GM12873 (cell line): ENCODE data around the gene KLF8.

Experiments used
- TF ChIP-seq, protein P1 (sequence below): IDR thresholded peaks from 2 replicates; pipeline ENCODE4 v1.5.1; 2012; ENCODE audit warnings: low read depth, mild to moderate bottlenecking, moderate library complexity, low read length, control low read depth; ENCODE audit not compliant: insufficient read depth; ENCODE audit errors: missing control alignments

The KLF8 gene

DNA sequence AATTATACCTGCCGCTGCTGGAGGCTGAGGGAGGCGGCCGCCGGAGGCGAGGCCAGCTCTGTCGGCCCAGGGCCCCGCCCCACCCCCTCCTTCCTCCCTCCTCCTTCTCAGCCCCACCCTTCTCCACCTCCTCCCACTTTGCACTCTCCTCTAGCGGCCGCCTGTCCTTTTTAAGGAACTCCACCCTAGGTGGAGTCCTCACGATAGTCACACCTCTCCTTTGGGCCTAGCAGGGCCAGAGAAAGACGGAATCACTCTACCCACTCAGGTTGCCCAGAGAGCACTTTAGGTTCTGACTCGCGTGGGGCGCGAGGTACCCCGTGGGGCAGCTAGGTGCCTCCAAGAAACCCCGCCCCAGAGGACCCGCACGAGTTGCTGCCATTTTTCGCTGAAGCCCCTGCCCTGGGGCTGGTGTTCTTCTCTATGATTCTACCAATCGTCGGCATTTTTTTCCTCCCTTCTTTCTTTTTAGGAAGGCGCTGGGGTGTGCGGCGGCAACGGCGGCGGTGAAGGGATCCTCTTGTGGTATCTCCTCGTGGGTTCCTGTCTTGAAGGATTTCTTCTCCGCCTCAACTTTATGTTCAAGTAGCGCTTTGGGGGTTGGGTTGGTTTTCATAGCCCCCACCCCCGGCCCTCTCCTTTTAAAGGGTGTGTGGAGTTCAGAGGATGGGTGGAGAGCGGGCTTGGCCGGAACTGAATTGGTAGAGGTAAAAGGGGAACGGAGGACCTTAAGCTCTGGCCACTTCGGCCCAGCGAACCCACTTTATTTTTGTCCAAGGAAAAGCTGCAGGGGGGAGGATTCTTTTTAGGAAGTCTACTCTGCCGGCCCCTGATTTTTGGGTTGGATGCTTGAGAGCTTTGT lies at the start of gene KLF8:
KLF8 (plus strand) TSS at position 136 of the 862 bp plus-strand sequence. CDS start 979 bp downstream, outside the sequence.
- TF ChIP-seq, protein P1, sequence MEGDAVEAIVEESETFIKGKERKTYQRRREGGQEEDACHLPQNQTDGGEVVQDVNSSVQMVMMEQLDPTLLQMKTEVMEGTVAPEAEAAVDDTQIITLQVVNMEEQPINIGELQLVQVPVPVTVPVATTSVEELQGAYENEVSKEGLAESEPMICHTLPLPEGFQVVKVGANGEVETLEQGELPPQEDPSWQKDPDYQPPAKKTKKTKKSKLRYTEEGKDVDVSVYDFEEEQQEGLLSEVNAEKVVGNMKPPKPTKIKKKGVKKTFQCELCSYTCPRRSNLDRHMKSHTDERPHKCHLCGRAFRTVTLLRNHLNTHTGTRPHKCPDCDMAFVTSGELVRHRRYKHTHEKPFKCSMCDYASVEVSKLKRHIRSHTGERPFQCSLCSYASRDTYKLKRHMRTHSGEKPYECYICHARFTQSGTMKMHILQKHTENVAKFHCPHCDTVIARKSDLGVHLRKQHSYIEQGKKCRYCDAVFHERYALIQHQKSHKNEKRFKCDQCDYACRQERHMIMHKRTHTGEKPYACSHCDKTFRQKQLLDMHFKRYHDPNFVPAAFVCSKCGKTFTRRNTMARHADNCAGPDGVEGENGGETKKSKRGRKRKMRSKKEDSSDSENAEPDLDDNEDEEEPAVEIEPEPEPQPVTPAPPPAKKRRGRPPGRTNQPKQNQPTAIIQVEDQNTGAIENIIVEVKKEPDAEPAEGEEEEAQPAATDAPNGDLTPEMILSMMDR: no peak

DNA sequence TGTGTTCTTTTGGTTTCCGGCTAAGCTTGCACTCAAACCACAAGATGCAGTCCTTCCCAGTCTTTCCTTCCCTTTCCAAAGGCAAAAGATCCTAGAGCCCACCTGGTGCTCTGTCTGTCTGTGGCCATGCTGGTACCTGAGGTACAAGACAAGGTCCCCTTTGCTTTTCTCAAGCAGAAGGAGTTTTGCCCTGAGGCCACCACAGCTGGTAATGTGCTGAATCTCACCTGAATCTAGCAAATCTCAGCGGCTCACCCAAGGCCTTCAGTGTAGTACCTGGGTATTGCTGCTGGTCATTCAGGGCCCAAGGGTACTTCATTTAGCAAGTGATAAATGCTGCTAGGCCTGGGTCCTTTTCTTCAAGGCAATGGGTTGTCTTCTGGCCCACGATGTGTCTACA lies 20.5 kb upstream of the KLF8 start:
- TF ChIP-seq, protein P1: no peak

DNA sequence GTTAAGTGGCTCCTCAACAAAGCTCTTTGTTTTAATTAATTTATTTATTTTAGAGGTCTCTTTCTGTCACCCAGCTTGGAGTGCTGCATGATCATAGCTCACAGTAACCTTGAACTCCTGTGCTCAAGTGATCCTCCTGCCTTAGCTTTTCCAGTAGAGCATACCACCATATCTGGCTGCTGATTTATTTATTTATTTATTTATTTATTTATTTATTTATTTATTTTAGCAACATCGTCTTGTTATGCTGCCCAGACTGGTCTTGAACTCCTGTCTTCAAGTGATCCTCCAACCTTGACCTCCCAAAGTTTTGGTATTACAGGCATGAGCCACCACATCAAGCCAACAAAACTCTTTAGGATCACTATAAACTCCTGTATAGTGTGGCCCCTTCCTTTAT lies 15.8 kb upstream of the KLF8 start:
- TF ChIP-seq, protein P1: no peak

DNA sequence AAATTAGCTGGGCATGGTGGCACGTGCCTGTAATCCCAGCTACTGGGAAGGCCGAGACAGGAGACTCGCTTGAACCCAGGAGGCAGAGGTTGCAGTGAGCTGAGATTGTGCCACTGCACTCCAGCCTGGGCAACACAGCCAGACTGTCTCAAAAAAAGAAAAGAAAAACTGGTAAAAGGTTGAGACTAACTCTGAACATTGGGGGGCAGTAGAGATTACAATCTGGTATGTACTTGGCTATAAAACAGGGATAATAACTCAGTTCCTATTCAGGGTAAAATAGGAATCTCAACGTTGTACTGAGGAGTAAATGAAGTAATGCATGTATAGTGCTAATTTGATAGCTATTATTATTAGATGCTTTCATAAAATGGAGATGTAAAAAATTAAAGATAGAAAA lies 12.5 kb upstream of the KLF8 start:
- TF ChIP-seq, protein P1: peak; percentile 36

DNA sequence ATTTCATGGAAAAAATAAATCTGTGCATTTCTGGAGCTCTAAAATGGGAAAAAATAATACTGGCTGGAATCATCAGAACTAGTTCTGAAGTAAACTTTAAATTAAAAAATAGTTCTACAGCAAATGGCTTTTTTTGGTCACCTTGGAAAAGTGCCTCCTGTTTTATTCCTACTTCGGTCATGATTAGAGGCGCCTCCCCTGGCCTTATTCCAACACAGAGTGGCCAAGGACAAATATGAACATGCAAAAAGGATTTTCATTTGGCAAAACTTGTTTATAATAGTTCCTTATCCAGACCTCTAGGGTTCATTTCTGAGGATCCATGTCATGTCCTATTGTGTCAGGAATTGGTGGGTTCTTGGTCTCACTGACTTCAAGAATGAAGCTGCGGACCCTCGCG lies 11.1 kb upstream of the KLF8 start:
- TF ChIP-seq, protein P1: no peak

DNA sequence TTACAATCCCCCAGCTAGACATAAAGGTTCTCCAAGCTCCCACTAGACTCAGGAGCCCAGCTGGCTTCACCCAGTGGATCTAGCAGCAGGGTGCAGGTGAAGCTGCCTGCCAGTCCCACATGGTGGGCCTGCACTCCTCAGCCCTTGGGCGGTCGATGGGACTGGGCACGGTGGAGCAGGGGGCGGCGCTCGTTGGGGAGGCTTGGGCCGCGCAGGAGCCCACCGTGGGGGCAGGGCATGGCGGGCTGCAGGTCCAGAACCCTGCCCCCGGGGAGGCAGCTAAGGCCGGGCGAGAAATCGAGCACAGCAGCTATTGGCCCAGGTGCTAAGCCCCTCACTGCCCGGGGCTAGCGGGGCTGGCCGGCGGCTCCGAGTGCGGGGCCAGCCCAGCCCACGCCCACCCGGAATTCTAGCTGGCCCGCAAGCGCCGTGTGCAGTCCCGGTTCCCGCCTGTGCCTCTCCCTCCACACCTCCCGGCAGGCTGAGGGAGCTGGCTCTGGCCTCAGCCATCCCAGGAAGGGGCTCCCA lies 9.6 kb upstream of the KLF8 start:
- TF ChIP-seq, protein P1: no peak

DNA sequence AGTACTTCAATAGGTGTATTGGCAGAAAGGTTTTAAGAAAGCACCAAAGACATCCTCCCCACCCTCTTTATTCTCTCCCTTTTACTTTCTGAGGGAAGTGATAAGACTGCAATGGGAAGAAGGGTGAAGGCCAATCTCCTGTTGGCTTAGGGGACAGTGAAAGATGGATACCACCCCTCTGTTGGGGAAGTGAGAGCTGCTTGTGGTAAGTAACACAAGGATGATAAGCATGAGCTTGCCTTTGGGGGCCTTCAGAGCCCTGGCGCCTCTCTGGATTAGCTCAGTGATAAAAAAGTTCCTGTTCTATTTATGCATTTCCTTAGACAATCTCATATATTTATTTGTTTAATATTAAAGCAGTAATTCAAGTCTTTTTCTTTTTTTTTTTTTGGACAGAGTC lies 5.2 kb upstream of the KLF8 start:
- TF ChIP-seq, protein P1: no peak
